ENCODE results near the gene TMEM154.

Gene TMEM154

DNA sequence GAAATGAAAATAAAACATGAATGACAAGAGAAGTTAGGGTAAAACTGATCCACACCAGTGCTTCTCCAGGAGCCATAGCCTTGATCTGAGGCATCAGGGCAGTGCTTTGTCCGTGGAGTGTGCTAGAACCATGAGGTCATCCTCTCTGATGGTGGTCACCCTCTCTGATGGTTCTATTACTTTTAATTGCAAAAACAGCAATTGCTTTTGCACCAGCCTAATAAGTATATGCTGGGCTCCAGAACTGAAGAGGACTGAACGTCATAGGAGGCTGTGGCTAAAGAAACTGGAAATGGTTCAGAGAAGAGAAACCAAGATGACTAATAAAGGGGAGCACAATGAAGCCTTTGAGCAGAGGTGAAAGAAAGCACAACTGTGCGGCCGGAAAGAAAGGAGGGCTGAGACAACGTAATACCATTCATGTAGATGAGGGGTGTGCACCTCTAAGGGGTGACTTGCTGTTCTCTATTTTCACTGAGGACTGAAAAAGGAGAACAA, 17.0 kb upstream of the TMEM154 start:
- peak in 1 of 2 donors; percentile 52 for DNase-seq (ENCODE audit: extremely low read depth in 1 of 2, low read depth in 1 of 2)

DNA sequence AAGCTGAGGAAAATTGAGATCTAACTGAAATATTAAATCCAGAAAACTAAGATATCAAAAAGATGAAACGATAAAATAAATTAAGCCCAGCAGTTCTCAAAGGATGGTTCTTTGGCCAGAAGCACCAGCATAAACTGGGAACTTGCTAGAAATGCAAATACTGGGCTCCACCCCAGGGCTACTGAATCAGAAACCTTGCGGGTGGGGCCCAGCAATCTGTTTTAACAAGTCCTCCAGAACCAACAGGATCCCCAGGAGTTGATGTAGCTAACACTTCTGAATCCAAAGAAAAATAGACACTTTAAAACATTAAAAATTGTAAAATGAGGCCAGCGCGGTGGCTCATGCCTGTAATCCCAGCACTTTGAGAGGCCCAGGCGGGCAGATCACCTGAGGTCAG, 14.1 kb upstream of the TMEM154 start:
- no peak for DNase-seq (ENCODE audit: extremely low read depth in 1 of 2, low read depth in 1 of 2)

DNA sequence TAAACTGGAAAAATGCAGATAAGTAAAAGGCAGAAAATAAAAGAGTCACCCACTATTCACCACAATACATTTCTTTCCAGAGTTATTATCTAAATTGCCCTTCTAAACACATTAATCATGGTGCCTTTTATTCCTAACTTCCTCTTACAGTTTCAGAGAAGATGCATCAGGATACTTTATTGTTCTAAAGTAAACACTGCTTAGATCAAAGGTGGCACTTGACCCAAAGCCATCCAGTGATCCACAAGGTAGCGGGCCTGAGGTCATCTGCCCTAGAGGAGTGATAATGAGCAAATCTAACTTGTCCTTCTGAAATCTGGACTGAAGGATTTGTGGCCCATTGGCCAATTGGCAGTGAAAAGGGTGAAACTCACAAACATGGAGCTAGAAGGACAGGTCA, 12.0 kb upstream of the TMEM154 start:
- DNase-seq (ENCODE audit: extremely low read depth in 1 of 2, low read depth in 1 of 2), result no peak

DNA sequence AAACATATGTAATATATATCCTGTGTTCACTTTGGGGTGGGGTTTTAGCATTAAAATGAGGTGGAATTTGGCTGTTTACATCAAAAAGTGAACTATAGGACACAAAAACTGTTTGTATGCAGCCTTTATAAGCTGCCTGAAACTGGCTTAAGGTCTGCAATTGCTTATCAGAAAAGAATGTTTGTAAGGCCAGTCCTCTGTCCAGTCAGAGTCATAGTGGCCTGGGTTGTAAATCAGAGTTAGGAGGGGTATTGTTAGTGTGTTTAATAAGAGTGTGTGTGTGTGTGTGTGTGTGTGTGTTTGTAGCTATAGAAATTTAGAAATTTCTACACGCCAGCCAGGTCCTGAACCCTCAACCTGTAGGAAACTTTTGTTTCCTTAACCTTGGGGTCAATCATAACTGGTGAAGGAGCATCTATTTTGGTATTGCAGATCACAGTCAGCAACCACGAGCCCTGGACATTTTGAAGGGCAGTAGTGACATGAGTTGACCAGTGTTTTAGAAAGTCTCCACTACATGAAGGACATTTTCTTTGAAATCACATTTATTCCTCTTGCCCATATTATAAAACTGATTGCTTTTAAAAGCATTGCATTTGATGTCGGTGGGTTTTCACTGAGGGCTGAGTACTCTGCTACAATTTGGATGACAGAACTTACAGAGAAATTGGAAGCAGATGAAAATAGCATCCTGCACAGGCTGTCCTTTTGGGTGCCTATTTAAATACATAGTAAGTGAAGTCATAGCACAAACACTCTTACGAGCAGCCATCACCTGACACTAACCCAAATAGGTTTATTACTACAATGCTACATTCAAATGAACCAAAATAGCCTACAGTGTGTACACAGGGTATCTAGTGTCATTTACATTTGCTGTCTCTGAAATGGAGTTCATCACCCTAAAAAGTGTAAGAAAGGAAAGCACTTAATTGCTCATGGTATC, 11.2 kb upstream of the TMEM154 start:
- no peak for DNase-seq (ENCODE audit: extremely low read depth in 1 of 2, low read depth in 1 of 2)

DNA sequence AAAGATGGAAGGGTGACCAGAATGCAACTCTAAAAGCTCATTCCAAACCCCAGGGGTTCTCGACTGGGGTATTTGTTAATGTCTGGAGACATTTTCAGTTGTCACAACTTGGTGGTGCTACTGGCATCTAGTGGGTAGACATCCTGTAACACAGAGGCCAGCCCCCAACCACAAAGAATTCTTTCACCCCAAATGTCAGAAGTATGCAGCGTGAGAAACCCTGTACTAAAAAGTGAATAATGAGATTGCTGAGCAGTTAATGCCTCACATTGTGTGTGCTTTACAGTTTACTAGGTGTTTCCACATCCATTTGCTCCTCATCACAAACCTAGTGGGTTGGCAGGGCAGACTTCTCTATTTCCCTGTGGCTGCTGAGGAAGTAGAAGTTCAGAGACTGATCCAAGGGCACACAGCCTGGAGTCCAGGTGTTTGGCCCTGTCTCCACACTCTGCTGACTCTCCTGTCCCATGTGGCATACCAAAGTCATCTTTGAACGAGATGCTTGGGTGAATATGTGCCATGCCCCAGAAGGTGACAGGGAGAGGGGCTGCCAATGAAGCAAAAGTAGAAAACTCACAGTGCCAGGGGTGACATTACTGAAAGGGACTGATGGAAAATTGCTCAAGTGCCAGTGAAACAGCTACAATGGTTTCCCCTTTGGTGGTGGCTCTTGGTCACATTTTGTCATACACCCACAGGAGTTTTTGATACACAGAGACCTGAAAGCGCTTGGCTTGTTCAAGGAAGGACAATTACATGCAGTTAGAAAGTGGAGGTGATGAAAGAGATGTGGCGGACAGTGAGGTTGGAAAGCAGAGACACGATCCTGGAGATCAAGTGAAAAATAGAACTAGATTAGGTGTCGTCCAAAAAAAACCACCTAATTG, 10.1 kb upstream of the TMEM154 start:
- DNase-seq (ENCODE audit: extremely low read depth in 1 of 2, low read depth in 1 of 2), result no peak

DNA sequence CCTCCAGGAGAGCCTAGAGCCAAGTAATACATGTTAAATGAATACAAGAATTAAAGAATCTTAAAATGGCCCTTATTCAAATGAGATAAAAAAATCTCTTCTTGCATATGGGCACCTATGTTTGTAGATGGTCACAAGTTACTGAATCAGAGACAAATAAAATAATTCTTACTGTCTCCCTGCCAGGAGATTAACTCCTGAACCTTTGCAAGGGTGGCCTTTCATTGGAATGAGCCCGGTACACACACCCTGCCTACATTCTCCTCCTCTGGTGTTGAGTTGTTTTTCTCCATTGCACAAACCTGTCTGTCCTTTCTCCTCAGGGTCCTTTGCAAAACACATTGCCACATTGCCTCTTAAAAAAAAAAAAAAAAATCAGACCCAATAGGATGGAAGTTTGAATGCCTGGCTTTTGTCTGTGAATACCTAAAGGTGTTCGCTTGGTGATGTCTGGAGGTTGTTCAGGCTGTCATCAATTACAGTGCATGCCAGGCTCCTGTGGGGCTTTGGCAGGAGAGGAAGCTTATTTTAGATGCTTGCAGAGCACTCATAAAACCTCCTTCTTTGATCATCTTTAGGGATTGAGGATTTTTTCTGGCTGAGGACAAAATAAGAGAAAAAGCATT, 8.3 kb upstream of the TMEM154 start:
- no peak for DNase-seq (ENCODE audit: extremely low read depth in 1 of 2, low read depth in 1 of 2)

DNA sequence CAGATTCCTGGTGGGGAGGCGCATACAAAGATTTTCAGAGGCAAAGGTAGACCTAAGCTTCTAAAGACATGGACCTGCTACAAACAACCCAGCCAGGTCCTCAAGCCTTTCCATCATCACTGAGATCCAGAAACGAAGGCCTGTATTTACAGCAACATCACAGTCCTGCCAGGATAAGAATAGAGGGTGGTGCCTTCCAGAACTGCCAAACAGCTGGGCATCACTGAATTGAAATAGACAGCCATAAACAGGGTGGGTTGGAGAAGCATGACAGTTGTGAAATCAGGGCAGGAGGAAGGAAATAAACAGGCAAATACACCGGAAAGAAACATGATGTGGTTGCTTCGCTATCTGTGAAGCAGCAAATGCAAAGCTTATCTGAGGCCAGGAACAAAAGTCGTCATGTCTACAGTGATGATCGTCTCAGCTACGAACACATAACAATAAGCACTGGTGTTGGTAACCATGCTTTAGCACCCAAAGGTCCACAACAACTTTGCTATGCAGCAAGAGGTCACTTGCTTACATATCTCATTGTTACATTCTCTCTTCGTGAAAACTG, 6.7 kb upstream of the TMEM154 start:
- no peak for DNase-seq (ENCODE audit: extremely low read depth in 1 of 2, low read depth in 1 of 2)

DNA sequence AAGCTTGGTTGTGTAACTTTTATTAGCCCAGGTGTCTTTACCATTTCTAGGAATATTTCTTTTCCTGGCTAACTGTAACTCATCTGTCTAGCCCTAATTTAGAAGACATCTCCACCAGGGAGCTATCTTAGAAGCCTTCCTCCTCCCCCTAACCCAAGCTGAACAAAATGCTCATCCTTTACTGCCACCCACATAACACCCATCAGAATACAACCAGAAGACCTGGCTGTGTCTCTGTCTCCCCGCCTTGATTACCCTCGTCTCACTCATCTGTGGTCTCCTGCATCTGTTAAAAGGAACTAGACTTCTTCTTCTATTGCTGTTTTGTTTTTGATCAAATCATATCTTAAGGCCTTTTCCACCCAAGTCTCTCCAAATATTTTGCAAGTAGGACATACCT, 4.8 kb upstream of the TMEM154 start:
- no peak for DNase-seq (ENCODE audit: extremely low read depth in 1 of 2, low read depth in 1 of 2)

DNA sequence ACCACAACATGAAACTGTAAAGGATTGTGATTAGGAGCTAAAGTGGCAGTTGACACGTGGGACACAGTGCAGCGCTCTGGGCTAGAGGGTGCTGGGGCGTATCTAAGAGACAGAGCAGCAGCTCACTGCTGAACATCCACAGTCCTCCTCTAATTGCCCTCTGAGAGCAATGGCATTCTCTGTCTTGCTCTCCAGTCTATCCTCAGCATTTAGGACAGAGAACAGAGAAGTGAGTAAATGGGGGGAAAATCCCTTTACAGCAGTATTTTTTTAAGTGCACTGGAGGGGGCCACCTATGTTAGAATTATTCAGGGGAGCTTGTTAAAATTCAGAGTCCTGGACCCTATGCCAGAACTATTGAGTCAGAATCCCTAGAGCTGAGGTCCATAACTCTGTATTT, 4.2 kb upstream of the TMEM154 start:
- no peak for DNase-seq (ENCODE audit: extremely low read depth in 1 of 2, low read depth in 1 of 2)

DNA sequence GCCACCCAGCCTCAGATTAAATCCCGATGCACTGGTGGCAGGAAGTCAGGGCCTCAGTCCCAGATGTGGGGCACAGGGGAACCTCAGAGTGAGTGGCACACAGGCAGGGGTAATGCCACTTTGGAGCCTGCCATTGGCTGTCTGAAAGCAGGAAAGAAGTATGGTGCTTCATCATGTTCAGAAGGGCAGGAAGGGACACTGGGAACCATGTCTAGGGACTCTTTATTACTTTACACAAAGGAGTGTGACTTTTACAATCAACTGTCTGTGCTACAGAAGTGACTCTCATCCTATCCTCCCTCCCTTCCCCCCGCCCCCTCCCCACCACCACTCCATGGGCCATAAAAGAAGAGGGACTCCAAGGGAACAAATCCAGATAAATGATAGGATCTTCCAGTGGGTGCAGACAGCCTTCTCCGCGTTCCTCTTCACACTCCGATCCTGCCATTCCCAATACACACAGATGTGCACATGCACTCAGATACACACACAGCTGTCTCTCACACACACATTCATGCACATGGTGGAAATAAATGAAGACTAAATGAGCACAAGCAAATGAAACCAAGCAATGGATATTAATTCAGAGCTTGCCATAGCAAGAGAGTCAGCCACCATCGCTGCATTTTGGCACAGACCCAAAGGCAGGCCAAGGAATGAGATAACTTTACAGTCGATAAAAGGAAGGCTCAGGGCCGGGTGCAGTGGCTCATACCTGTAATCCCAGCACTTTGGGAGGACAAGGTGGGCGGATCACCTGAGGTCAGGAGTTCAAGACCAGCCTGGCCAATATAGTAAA, 2.5 kb upstream of the TMEM154 start:
- DNase-seq (ENCODE audit: extremely low read depth in 1 of 2, low read depth in 1 of 2), result no peak

DNA sequence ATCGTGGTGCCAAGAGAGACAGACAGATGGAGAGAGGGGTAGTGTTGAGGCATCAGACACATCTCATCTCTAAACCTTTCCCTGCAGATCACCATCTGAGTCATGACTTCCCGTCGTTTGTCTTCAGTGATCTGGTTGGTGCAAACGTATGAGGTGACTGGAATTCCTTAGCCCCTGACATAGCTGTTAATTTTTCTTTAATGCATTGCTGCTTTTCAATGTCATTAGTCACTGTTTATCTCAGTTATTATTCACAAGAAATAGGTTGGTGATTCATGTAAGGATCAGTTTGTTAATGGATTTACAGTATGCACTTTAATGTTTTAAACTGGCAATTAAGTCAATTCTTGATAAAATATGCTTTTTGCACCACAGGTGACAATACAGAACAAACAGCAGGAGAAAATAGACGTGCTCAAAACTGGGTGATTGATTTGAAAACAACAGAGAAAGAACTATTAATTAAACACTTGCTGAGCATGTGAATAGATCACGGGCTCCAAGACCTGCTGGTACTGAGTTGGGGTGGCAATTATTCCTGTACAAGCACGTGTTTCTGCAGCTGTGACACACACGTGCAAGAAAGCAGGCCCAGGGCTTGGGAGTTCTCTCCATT, 1.3 kb upstream of the TMEM154 start:
- DNase-seq (ENCODE audit: extremely low read depth in 1 of 2, low read depth in 1 of 2), result no peak

DNA sequence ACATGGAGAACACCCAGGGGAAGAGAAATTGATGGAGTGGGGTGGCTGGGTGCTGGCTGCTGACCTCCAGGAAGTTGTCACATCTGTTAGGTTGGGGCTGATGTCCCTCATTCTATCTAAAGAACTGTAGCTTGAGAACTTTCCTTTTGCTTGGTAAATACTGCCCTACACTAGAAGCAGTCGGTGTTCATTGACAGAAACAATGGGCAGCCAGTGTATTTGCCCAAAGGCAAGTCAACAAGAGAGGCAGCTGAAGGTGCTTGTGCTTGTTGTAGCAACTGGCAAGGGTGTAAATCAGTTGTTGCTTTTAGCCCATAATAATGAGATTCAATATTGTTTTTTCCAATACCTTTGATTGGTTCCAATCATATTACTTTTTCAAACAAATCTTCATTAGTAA, 956 bp downstream of the TMEM154 start:
- DNase-seq (ENCODE audit: extremely low read depth in 1 of 2, low read depth in 1 of 2), result no peak

DNA sequence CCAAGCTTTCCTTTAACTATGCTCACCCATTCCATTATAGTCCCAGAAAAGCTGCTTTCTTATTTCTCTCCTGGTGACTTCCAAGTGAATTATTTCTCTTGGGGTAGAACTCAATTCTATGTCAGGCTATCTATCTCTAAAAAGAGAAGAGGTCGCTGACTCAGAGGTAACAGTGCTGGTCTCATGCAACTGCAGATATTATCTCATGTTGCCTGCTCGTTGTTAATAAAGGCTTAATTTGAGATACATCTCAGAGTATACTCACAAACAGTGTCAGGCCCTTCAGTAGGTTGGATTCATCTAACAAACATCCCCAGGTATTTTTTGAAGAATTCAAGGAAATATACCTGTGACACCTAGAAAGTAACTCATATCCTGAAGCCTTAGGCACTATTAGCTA, 2.7 kb downstream of the TMEM154 start:
- DNase-seq (ENCODE audit: extremely low read depth in 1 of 2, low read depth in 1 of 2), result no peak

DNA sequence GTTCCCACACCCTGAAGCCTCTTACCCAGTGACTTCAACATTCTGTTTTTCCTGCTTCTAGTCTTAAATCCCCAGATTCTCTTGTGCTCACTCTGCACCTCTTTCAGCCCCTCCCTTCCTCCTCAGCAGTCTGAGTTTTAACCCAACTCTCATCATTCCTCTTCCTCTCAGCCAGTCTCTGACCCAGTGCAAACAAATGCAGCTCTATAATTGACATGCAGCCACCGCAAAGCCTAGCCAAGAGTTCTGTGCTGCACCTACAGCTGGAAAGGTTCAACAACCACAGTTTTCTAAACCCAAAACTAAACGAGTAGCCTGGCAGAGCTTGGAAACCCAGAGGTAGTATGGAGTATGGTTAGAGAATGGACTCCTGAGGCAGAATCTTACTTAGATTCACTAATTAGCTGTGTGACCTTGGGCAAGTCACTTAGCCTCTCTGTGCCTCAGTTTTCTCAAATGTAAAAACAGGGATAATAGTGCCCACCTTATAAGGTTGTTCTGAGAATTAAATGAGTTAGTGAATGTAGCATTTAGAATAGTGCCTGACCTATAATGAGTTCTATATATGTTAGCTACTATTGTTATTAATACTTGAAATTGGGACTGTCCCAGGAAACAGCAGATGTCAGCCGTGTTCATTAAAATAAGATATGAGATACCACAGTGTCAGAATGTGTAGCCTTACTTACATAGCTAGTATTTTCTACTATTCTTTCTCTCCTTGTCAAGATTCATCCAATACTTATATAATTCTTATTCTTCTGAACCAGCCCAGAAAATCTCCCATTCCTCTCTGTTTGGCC, 3.5 kb downstream of the TMEM154 start:
- DNase-seq (ENCODE audit: extremely low read depth in 1 of 2, low read depth in 1 of 2), result no peak

DNA sequence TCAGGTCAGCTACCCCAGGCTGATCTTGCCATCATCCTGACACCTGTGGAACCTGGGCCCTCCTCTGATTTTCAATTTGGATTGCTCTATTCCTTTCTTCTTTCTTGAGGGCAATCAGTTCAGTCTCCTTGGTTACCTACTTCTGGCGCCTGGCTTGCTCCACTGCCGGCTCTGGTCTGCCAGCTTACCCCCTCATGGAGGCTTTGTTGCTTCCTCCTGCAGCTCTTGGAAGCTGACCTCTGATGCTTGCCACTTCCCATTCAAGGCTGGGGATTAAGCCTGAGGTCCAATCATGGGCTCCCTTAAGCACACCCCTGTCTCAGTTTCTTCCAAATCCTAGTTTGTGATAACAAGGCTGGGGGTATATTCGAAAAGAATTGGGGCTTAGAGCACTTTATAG, 5.4 kb downstream of the TMEM154 start:
- DNase-seq (ENCODE audit: extremely low read depth in 1 of 2, low read depth in 1 of 2), result no peak

DNA sequence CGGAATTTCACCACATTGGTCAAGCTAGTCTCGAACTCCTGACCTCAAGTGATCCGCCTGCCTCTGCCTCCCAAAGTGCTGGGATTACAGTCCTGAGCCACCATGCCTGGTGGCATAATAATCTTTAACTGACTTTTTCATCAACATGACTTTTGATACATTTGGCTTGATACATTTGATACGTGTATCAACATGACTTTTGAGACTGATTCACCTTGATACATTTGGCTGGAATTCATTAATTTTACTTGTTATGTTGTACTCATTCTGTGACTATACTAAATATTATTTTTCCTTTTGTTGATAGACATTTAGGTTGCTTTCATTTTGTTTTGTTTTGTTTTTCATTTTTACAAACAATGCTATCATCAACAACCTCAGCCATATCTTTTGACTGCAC, 6.3 kb downstream of the TMEM154 start:
- no peak for DNase-seq (ENCODE audit: extremely low read depth in 1 of 2, low read depth in 1 of 2)

DNA sequence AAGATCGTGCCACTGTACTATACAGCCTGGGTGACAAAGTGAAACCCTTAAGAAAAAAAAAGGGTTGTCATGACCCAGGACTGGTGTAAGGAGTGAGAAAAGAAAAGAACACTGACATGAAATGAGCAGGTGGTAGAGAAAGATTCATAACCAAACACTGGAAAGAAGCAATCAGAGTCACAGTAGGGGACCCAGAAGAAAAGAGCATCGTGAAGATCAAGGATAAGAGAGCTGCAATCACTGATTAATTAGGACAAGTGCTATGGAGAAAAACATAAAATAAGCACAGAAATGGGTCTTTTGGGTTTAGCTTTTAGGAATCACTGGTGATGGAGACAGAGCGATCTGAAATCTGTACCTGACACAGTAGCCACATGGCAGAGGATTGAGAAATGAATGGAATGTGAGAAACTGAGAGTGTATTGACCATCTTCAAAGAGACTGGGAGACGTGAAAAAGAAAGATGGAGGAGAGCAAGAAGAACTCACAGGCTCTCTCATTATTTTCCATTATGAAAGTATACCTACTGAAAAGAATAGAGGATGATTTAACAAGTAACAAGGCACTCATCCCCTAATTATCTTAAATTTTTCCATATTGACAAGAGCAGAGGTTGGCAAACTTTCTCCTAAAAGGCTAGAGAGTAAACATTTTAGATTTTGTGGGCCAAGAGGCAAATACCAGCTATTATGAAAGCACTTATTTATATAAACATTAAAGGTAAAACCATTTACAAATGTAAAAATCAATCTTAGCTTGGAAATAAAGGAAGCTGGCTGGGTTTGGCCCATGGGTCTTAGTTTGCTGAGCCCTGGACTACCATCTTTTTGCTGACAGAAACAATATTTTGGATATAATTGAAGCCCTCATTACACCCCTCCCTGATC, 7.3 kb downstream of the TMEM154 start:
- DNase-seq (ENCODE audit: extremely low read depth in 1 of 2, low read depth in 1 of 2), result no peak
